ENCODE measurements around the gene SMYD3.
"Not testable (repeated sequence)": the region's sequence is repeated elsewhere in the genome, so short reads cannot be mapped to it uniquely, and the experiment has no call there.

The SMYD3 gene

DNA sequence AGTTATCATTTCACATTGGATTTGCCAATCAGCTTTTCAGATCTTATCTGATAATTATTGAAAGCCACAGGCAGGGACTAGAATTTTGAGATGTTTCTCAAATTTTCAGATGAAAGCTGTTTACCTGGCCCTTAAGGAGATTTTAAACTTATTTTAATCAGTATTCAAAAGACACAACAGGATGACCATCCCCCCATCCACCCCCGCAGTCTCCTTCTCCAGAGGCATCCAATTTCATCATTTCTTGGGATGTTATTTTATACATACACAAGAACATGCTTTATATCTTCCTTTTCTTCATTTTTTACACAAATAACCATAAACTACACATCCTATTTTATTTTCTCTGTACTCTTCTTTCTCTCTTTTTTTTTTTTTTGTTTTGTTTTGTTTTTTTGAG lies 470.9 kb downstream of the SMYD3 start:
- Histone ChIP-seq H3K36me3 (no peaks in the 10 kb centered on the region), H3K4me3 (no peak overlapping the region), H3K27me3 (no peaks in the 10 kb centered on the region), H4K20me1 (no peaks in the 10 kb centered on the region), H3K27ac (no peak overlapping the region), H3K4me2 (no peak overlapping the region), H3K9me3 (replicated peaks in 1 of 11) (peaks cover 0 to 10% (median 0%) of the 10 kb centered on the region in 11 experiments; a peak in 3 of 22 replicates), H3K9ac (no peak overlapping the region), H3K4me1 (peaks cover 0 to 7% (median 0%) of the 10 kb centered on the region in 10 experiments; a peak in 2 of 20 replicates)
- TF ChIP-seq Cebpa-rat (IDR thresholded peaks at IDR 0.05) = no peak

- no peaks in the 10 kb centered on the region for H4K20me1 ChIP-seq
- H3K9ac ChIP-seq = no peak overlapping the region
- H3K4me1 ChIP-seq = peaks cover 0 to 7% (median 0%) of the 10 kb centered on the region in 10 experiments; a peak in 2 of 20 replicates
- H3K9me3 ChIP-seq (replicated peaks in 1 of 11) = peaks cover 4 to 20% (median 8%) of the 10 kb centered on the region in 11 experiments; a peak in 14 of 22 replicates
- TF ChIP-seq Cebpa-rat (IDR thresholded peaks at IDR 0.05) = no peak
- no peak overlapping the region for H3K4me3 ChIP-seq
- no peak overlapping the region for H3K27ac ChIP-seq
- no peak overlapping the region for H3K4me2 ChIP-seq
- no peaks in the 10 kb centered on the region for H3K36me3 ChIP-seq
- H3K27me3 ChIP-seq = no peaks in the 10 kb centered on the region
Observed at GRCh38 chr1:246035060-246035541, 472.0 kb downstream of the SMYD3 start.

DNA sequence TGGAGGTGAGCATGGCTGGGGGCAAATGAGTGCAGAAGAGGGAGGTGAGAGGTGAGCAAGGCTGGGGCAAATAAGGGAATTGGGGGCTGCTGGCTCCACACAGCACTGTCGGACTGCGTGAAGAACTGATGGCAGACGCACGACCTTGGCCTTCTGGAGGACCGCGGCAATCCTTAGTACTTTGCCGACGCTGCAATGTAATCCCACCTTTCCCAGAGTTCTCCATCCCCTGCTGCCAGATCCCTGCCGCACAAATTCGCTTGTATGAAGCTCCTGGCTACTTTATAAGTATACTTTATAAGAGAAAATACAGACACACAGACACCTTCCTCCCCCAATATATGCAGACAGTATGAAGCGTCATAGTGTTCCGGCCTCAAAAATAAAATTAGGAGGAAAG lies 472.4 kb downstream of the SMYD3 start:
- H3K9ac ChIP-seq = no peak overlapping the region
- no peaks in the 10 kb centered on the region for H3K27me3 ChIP-seq
- H3K36me3 ChIP-seq = no peaks in the 10 kb centered on the region
- peaks cover 8 to 24% (median 12%) of the 10 kb centered on the region in 11 experiments; a peak in 14 of 22 replicates for H3K9me3 ChIP-seq (replicated peaks in 1 of 11)
- no peak for TF ChIP-seq Cebpa-rat (IDR thresholded peaks at IDR 0.05)
- H3K4me1 ChIP-seq = peaks cover 0 to 7% (median 0%) of the 10 kb centered on the region in 10 experiments; a peak in 2 of 20 replicates
- no peaks in the 10 kb centered on the region for H4K20me1 ChIP-seq
- no peak overlapping the region for H3K4me3 ChIP-seq
- H3K27ac ChIP-seq = no peak overlapping the region
- H3K4me2 ChIP-seq = no peak overlapping the region

- no peak overlapping the region for H3K4me3 ChIP-seq
- no peak overlapping the region for H3K4me2 ChIP-seq
- H3K27me3 ChIP-seq = no peaks in the 10 kb centered on the region
- H3K9ac ChIP-seq = no peak overlapping the region
- H3K27ac ChIP-seq = no peak overlapping the region
- TF ChIP-seq Cebpa-rat (IDR thresholded peaks at IDR 0.05) = no peak
- peaks cover 0 to 7% (median 0%) of the 10 kb centered on the region in 10 experiments; a peak in 2 of 20 replicates for H3K4me1 ChIP-seq
- peaks cover 20 to 34% (median 23%) of the 10 kb centered on the region in 11 experiments; a peak in 19 of 22 replicates for H3K9me3 ChIP-seq (replicated peaks in 1 of 11)
- H3K36me3 ChIP-seq = no peaks in the 10 kb centered on the region
- H4K20me1 ChIP-seq = no peaks in the 10 kb centered on the region
Observed at GRCh38 chr1:246032984-246033383, 474.1 kb downstream of the SMYD3 start.

DNA sequence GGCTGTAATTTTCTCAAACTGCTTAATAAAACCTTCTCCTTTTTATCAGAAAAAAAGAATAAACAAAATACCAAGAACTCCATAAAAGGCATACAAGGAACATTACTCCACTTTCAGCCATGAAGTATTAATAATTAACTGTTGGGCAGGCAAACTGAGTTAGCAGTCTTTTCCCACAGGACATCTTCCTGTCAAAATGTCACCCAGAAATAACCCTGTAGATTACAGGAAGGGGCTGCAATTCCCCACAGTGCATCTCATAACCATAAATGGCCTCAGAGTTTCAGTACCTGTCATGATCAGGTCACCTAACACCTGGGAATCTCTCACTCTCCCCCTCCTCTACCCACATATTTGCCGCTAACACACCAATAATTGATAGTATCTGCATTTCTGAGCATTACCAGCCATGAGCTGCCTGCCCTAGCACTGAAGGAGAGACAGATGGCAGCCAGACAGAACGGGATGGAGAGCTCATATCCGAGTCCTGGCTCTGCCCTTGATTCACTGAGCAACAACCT lies 475.0 kb downstream of the SMYD3 start:
- Histone ChIP-seq H4K20me1 (no peaks in the 10 kb centered on the region), H3K4me1 (peaks cover 0 to 7% (median 0%) of the 10 kb centered on the region in 10 experiments; a peak in 2 of 20 replicates), H3K27ac (no peak overlapping the region), H3K9ac (no peak overlapping the region), H3K4me3 (no peak overlapping the region), H3K36me3 (no peaks in the 10 kb centered on the region), H3K9me3 (replicated peaks in 1 of 11) (peaks cover 20 to 34% (median 23%) of the 10 kb centered on the region in 11 experiments; a peak in 19 of 22 replicates), H3K4me2 (peak overlapping the region in 1 of 11 experiments; percentile 17; a peak in 1 of 22 replicates), H3K27me3 (no peaks in the 10 kb centered on the region)
- no peak for TF ChIP-seq Cebpa-rat (IDR thresholded peaks at IDR 0.05)

GRCh38 chr1:246029616-246030015 lies 477.5 kb downstream of the SMYD3 start:
- Histone ChIP-seq H4K20me1 (no peaks in the 10 kb centered on the region), H3K9ac (no peak overlapping the region), H3K4me3 (no peak overlapping the region), H3K4me1 (peaks cover 0 to 7% (median 0%) of the 10 kb centered on the region in 10 experiments; a peak in 2 of 20 replicates), H3K27me3 (no peaks in the 10 kb centered on the region), H3K9me3 (replicated peaks in 1 of 11) (peaks cover 20 to 34% (median 23%) of the 10 kb centered on the region in 11 experiments; a peak in 19 of 22 replicates), H3K36me3 (no peaks in the 10 kb centered on the region), H3K27ac (no peak overlapping the region), H3K4me2 (no peak overlapping the region)
- TF ChIP-seq Cebpa-rat (IDR thresholded peaks at IDR 0.05) = no peak

DNA sequence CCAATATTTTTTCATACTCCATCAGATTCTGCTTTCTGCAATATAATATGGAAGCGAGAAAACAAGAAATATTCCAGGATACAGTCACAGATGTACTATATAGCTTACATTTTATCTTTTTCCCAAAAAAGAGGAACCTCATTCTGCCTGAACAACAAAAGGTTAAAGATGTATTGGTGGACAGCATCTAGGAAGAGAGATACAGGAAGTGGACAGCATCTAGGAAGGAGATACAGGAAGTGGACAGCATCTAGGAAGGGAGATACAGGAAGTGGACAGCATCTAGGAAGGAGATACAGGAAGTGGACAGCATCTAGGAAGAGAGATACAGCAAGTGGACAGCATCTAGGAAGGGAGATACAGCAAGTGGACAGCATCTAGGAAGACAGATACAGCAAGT lies 483.0 kb downstream of the SMYD3 start:
- H3K27ac ChIP-seq; H3K4me2 ChIP-seq; H3K9ac ChIP-seq; H3K9me3 ChIP-seq (replicated peaks in 1 of 11); H3K36me3 ChIP-seq; H3K4me1 ChIP-seq; H3K27me3 ChIP-seq; H3K4me3 ChIP-seq; H4K20me1 ChIP-seq: not testable (repeated sequence)

DNA sequence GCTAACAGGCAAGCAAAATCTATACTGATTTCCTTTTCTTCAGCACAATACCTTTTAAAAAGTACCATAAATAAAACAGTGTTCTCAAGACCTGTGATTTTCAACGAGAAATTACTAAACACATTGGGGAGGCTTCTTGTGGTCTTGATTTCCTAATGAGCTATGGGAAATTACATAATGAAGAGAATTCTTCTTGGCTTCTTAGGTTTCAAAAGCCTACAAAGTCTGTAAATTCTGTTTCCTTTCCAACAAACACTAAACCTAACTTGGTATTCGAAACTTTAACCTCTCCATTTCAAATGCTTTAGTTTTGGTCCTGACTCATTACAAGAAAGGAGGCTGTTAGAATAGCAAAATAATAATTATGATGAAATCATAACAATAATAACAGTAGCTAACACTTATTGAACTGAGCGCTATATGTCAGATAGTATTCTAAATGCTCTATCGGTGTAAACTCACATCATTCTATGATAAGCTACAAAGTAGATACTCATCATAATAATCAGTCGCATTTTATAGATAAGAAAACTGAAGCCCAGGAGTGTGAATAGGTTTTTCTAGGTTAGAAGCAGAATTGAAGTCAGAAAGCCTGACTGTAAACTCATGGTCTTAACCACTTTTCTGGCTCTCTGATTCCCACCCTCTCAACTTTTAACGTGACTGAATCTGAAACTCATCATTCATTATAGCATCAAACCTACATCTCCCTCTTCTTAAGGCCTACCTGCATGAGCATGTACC lies 486.7 kb downstream of the SMYD3 start:
- no peaks in the 10 kb centered on the region for H3K9me3 ChIP-seq (replicated peaks in 1 of 11)
- no peak overlapping the region for H3K9ac ChIP-seq
- H3K4me1 ChIP-seq = no peaks in the 10 kb centered on the region
- TF ChIP-seq Cebpa-rat (IDR thresholded peaks at IDR 0.05) = no peak
- no peak overlapping the region for H3K27ac ChIP-seq
- no peaks in the 10 kb centered on the region for H3K27me3 ChIP-seq
- H3K4me2 ChIP-seq = no peak overlapping the region
- no peak overlapping the region for H3K4me3 ChIP-seq
- H3K36me3 ChIP-seq = no peaks in the 10 kb centered on the region
- no peaks in the 10 kb centered on the region; a peak in 1 of 22 replicates for H4K20me1 ChIP-seq

DNA sequence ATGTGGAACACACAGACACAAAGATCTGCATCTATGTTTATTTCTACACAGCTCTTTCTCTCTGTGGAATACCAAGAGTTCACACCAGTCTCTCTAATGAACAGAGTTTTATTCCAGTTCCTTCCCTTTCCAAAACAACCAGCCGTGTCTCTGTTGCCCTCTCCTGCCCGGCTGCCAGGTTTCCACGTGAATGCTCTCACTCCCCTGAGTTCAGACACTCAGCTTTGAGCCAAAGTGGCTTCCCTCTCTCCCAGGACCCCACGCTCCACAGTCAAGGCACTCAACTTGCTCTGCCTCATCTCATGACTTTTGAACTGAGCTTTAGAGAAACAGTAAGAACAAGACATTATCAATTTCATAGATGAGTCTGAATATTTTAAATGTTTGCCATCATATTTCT lies 488.9 kb downstream of the SMYD3 start:
- H3K36me3 ChIP-seq = no peaks in the 10 kb centered on the region
- H3K9me3 ChIP-seq (replicated peaks in 1 of 11) = no peaks in the 10 kb centered on the region
- no peaks in the 10 kb centered on the region; a peak in 1 of 22 replicates for H4K20me1 ChIP-seq
- H3K4me1 ChIP-seq = no peaks in the 10 kb centered on the region
- no peaks in the 10 kb centered on the region for H3K27me3 ChIP-seq
- no peak for TF ChIP-seq Cebpa-rat (IDR thresholded peaks at IDR 0.05)
- no peak overlapping the region for H3K4me3 ChIP-seq
- no peak overlapping the region for H3K4me2 ChIP-seq
- no peak overlapping the region for H3K9ac ChIP-seq
- H3K27ac ChIP-seq = no peak overlapping the region

Measured in BLaER1 treated with 17β-estradiol and CSF1 and Interleukin-3, amounts not matched to agents 10 nM and 100 nM (cell line).